22Rv1 (cell line): ENCODE measurements around the gene FADS3.

Source experiments
- CTCF ChIP-seq: fragments of 450-650 bp; IDR thresholded peaks from 2 replicates; pipeline ENCODE4 v1.5.1; 2017; ENCODE audit warnings: mild to moderate bottlenecking
- ZFX ChIP-seq: fragments of 450-650 bp; IDR thresholded peaks from 2 replicates; pipeline ENCODE4 v1.6.1; 2017; ENCODE audit warnings: antibody characterized with exemption, borderline replicate concordance

GRCh38 chr11:61833471-61833870 lies 57.9 kb downstream of the FADS3 start:
- TF ChIP-seq CTCF (no peak), ZFX (no peak)
